NK-92 (cell line): Measurements from ENCODE around the gene DSCAML1.

Experiments used
- DNase-seq: peaks from one replicate; lab custom pipeline; 2025; ENCODE audit not compliant: unreplicated experiment; lab: John Stamatoyannopoulos, UW

The DSCAML1 gene

GRCh38 chr11:117670443-117670842 lies 126.6 kb downstream of the DSCAML1 start:
- DNase-seq, result no peak

GRCh38 chr11:117669616-117670015 lies 127.4 kb downstream of the DSCAML1 start:
- DNase-seq, result no peak

GRCh38 chr11:117669062-117669461 lies 128.0 kb downstream of the DSCAML1 start:
- no peak for DNase-seq

GRCh38 chr11:117668321-117668751 lies 128.7 kb downstream of the DSCAML1 start:
- DNase-seq, result no peak

GRCh38 chr11:117664897-117665296 lies 132.1 kb downstream of the DSCAML1 start:
- DNase-seq, result no peak

GRCh38 chr11:117663821-117664220 lies 133.2 kb downstream of the DSCAML1 start:
- no peak for DNase-seq

GRCh38 chr11:117663414-117663813 lies 133.6 kb downstream of the DSCAML1 start:
- DNase-seq, result no peak

- no peak for DNase-seq
Observed at GRCh38 chr11:117662671-117663269, 134.2 kb downstream of the DSCAML1 start.

- no peak for DNase-seq
Observed at GRCh38 chr11:117662255-117662654, 134.8 kb downstream of the DSCAML1 start.

- no peak for DNase-seq
Observed at GRCh38 chr11:117658809-117659208, 138.2 kb downstream of the DSCAML1 start.

GRCh38 chr11:117657794-117658193 lies 139.2 kb downstream of the DSCAML1 start:
- DNase-seq, result no peak

GRCh38 chr11:117654281-117655255 lies 142.4 kb downstream of the DSCAML1 start:
- DNase-seq, result no peak

GRCh38 chr11:117652521-117652920 lies 144.5 kb downstream of the DSCAML1 start:
- DNase-seq, result no peak

- no peak for DNase-seq
Observed at GRCh38 chr11:117649296-117650055, 147.5 kb downstream of the DSCAML1 start.

GRCh38 chr11:117647872-117648271 lies 149.1 kb downstream of the DSCAML1 start:
- DNase-seq, result no peak

GRCh38 chr11:117647207-117647606 lies 149.8 kb downstream of the DSCAML1 start:
- DNase-seq, result no peak

GRCh38 chr11:117646411-117646810 lies 150.6 kb downstream of the DSCAML1 start:
- DNase-seq, result no peak

GRCh38 chr11:117644403-117645155 lies 152.4 kb downstream of the DSCAML1 start:
- DNase-seq, result no peak

- DNase-seq, result no peak
Observed at GRCh38 chr11:117643606-117644300, 153.3 kb downstream of the DSCAML1 start.

- DNase-seq, result no peak
Observed at GRCh38 chr11:117642835-117643234, 154.2 kb downstream of the DSCAML1 start.
